ENCODE results near the gene DYNLL1.

DNA sequence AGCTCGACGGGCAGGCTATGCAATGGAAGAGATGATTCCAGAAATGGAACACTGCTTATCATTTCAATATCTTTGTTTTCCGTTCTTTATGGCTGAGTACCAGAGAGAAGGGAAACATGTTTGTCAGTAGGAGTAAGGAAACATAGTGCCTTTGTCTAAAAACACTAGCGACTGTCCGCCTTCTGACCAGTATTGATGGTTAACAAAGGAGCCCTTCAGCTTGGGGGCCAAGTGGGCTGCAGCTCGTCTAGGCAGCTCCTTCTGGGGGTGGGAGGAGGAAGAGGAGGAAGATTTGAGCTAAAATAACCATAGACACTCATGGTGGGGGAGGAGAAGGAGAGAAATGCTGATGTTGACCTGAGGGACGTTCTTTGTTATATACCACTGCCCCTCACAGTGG is 18.1 kb downstream of the DYNLL1 start:
- TF ChIP-seq CTCF (IDR thresholded peaks at IDR 0.05; ENCODE audit: low read length), result no peak
- TF ChIP-seq EZH2 (optimal IDR thresholded peaks at IDR 0.05; ENCODE audit: low read depth, low read length), result no peak

Measured in MM.1S (cell line).